Transverse colon (tissue), 4 donors: ENCODE results near the gene IGSF22.

Experiments
- CTCF ChIP-seq, 5 experiments: fragments of 200-600 bp in 3 of 5; fragments of 450-650 bp in 2 of 5; sonication (generic) in 3 of 5; IDR thresholded peaks; 1 replicate in 2 of 5; 2 replicates in 3 of 5; pipeline ENCODE4 v1.5.1; 2016 to 2017; ENCODE audit warnings: antibody characterized with exemption in 5 of 5, inconsistent platforms in 3 of 5, mild to moderate bottlenecking in 2 of 5, moderate library complexity in 1 of 5
- POLR2AphosphoS5 ChIP-seq, 3 donors: sonication (generic); formaldehyde crosslinking; IDR thresholded peaks; one replicate each; pipeline ENCODE4 v1.6.1; 2016; ENCODE audit warnings: antibody characterized with exemption in 3 of 3

- TF ChIP-seq CTCF (IDR thresholded peaks at IDR 0.05) (no peak), POLR2AphosphoS5 (IDR thresholded peaks at IDR 0.05) (peak in 1 of 3 donors; percentile 50)
These were observed 19.4 kb downstream of the IGSF22 start for GRCh38 chr11:18706330-18707243.
